OCI-LY1 (cell line): ENCODE results near the gene OR10V1.

ENCODE experiments used
- CTCF ChIP-seq: fragments of 200-600 bp; sonication (generic), shearing (Covaris generic); IDR thresholded peaks from 2 replicates; pipeline ENCODE4 v1.5.1; 2017; ENCODE audit warnings: mild to moderate bottlenecking, antibody characterized with exemption, low read length, moderate library complexity, mixed read lengths
- EZH2 ChIP-seq: fragments of 200-600 bp; sonication (generic), shearing (Covaris generic); IDR thresholded peaks from 2 replicates; pipeline ENCODE4 v1.8.0; 2017; ENCODE audit warnings: borderline replicate concordance, mixed run types, mild to moderate bottlenecking, antibody characterized with exemption, low read length, moderate library complexity, mixed read lengths

- no peak for TF ChIP-seq CTCF
- no peak for TF ChIP-seq EZH2
Observed at GRCh38 chr11:59755701-59756557, 42.3 kb upstream of the OR10V1 start.
